Measurements from ENCODE around the gene OGFOD2. TPM values are rescaled to one million over a fixed set of nuclear protein-coding genes. Genes with fewer than 3 reads are reported as not detected.
A peak's percentile ranks its signal among the peaks of the same experiment; 100 is the strongest.

Gene OGFOD2
- total and polyA plus RNA-seq, 4 donors, result 8.0 to 18.6 (median 12.3) TPM

DNA sequence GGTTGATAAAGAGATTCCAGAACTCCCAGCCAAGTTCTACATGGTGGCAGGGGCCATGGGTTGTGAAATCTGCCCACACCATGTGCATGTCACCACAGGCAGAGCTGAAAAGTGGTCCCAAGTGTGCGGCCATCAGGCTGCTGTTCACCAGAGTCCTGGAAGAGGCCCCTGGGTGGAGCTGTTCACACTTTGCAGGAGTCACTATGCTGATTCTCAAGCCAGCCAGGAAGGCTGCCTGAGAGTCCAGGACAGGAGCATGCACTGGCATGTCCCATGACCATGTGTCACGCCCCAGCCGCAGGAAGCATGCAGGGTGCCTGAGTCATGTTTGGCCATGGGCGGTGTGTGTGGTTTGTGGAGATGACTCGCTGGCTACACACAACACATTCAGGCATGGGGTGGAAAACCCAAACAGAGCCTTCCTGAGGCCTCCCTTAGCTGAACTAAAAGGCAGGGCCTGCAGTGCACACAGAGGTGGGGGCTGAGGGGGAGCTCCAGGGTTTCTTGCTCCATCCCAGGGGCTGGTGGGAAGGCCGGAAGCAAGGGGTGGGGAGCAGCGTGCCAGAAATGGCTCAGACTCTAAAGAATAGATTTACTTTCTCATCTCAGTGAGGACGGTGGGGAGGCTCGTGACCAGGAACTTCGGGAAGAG, 28.2 kb upstream of the OGFOD2 start:
- no peaks in the 10 kb centered on the region for H3K27me3 ChIP-seq (ENCODE audit: control insufficient read depth in 4 of 4, insufficient read depth in 4 of 4, low read length in 3 of 4)
- H3K9ac ChIP-seq (ENCODE audit: low read depth in 1 of 2, low read length in 2 of 2), result no peak overlapping the region
- no peak overlapping the region for H3K4me3 ChIP-seq (ENCODE audit: low read depth in 1 of 3, low read length in 3 of 3)
- DNase-seq (ENCODE audit: low spot score), result no peak
- TF ChIP-seq JUND (IDR thresholded peaks at IDR 0.05), result peak in 1 of 2 donors; percentile 28
- TF ChIP-seq, protein P1, sequence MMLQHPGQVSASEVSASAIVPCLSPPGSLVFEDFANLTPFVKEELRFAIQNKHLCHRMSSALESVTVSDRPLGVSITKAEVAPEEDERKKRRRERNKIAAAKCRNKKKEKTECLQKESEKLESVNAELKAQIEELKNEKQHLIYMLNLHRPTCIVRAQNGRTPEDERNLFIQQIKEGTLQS (IDR thresholded peaks at IDR 0.05), result no peak
- TF ChIP-seq, protein P2, sequence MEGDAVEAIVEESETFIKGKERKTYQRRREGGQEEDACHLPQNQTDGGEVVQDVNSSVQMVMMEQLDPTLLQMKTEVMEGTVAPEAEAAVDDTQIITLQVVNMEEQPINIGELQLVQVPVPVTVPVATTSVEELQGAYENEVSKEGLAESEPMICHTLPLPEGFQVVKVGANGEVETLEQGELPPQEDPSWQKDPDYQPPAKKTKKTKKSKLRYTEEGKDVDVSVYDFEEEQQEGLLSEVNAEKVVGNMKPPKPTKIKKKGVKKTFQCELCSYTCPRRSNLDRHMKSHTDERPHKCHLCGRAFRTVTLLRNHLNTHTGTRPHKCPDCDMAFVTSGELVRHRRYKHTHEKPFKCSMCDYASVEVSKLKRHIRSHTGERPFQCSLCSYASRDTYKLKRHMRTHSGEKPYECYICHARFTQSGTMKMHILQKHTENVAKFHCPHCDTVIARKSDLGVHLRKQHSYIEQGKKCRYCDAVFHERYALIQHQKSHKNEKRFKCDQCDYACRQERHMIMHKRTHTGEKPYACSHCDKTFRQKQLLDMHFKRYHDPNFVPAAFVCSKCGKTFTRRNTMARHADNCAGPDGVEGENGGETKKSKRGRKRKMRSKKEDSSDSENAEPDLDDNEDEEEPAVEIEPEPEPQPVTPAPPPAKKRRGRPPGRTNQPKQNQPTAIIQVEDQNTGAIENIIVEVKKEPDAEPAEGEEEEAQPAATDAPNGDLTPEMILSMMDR (IDR thresholded peaks at IDR 0.05; ENCODE audit: low read depth, low read length, missing input control), result no peak
- no peaks in the 10 kb centered on the region for H3K9me3 ChIP-seq (ENCODE audit: control insufficient read depth in 4 of 4, low read length in 3 of 4)
- H3K36me3 ChIP-seq (ENCODE audit: control insufficient read depth in 4 of 4, insufficient read depth in 3 of 4, low read depth in 1 of 4, low read length in 3 of 4), result no peaks in the 10 kb centered on the region
- no peaks in the 10 kb centered on the region for H3K4me1 ChIP-seq (ENCODE audit: control insufficient read depth in 4 of 4, insufficient read depth in 4 of 4, low read length in 3 of 4)
- 73% methylated on average over 10 of the region's 10 CpGs for WGBS
- H3K27ac ChIP-seq (ENCODE audit: low read depth in 1 of 2, low read length in 2 of 2), result peak overlapping the region in 1 of 2 donors; percentile 7

DNA sequence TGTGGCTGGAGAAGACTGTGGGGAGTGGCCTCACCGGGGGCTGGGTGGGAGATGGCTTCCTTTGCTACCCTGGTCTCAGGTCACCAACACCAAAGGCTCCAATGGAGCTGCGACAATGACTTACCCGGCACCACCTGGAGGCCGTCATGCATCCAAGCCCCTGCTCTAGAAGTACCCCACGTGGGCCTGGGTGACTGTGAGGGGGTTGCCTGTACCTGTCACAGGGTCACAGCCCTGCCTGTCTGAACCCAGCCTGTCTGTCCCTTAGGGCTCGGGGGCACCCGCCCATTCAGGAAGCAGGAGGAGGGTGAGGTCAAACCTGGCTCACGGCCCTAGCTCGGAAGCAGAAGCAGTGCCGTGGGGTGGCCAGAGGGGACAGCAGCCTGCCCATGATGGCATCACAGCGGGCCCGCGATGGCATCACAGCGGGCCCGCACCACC, 27.7 kb upstream of the OGFOD2 start:
- H3K4me3 ChIP-seq (ENCODE audit: low read depth in 1 of 3, low read length in 3 of 3), result no peak overlapping the region
- H3K9me3 ChIP-seq (ENCODE audit: control insufficient read depth in 4 of 4, low read length in 3 of 4), result no peaks in the 10 kb centered on the region
- no peaks in the 10 kb centered on the region for H3K27me3 ChIP-seq (ENCODE audit: control insufficient read depth in 4 of 4, insufficient read depth in 4 of 4, low read length in 3 of 4)
- H3K27ac ChIP-seq (ENCODE audit: low read depth in 1 of 2, low read length in 2 of 2), result no peak overlapping the region
- H3K4me1 ChIP-seq (ENCODE audit: control insufficient read depth in 4 of 4, insufficient read depth in 4 of 4, low read length in 3 of 4), result no peaks in the 10 kb centered on the region
- WGBS, result 80% methylated on average over 15 of the region's 15 CpGs
- H3K9ac ChIP-seq (ENCODE audit: low read depth in 1 of 2, low read length in 2 of 2), result no peak overlapping the region
- no peaks in the 10 kb centered on the region for H3K36me3 ChIP-seq (ENCODE audit: control insufficient read depth in 4 of 4, insufficient read depth in 3 of 4, low read depth in 1 of 4, low read length in 3 of 4)
- TF ChIP-seq, protein P3, sequence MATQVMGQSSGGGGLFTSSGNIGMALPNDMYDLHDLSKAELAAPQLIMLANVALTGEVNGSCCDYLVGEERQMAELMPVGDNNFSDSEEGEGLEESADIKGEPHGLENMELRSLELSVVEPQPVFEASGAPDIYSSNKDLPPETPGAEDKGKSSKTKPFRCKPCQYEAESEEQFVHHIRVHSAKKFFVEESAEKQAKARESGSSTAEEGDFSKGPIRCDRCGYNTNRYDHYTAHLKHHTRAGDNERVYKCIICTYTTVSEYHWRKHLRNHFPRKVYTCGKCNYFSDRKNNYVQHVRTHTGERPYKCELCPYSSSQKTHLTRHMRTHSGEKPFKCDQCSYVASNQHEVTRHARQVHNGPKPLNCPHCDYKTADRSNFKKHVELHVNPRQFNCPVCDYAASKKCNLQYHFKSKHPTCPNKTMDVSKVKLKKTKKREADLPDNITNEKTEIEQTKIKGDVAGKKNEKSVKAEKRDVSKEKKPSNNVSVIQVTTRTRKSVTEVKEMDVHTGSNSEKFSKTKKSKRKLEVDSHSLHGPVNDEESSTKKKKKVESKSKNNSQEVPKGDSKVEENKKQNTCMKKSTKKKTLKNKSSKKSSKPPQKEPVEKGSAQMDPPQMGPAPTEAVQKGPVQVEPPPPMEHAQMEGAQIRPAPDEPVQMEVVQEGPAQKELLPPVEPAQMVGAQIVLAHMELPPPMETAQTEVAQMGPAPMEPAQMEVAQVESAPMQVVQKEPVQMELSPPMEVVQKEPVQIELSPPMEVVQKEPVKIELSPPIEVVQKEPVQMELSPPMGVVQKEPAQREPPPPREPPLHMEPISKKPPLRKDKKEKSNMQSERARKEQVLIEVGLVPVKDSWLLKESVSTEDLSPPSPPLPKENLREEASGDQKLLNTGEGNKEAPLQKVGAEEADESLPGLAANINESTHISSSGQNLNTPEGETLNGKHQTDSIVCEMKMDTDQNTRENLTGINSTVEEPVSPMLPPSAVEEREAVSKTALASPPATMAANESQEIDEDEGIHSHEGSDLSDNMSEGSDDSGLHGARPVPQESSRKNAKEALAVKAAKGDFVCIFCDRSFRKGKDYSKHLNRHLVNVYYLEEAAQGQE (IDR thresholded peaks at IDR 0.05), result no peak
- TF ChIP-seq NR2F2 (IDR thresholded peaks at IDR 0.05), result no peak
- TF ChIP-seq FOXA2 (IDR thresholded peaks at IDR 0.05), result no peak
- no peak for TF ChIP-seq SP1 (IDR thresholded peaks at IDR 0.05)
- TF ChIP-seq FOXA1 (IDR thresholded peaks at IDR 0.05), result no peak
- no peak for TF ChIP-seq HNF4G (IDR thresholded peaks at IDR 0.05)
- no peak for DNase-seq (ENCODE audit: low spot score)

DNA sequence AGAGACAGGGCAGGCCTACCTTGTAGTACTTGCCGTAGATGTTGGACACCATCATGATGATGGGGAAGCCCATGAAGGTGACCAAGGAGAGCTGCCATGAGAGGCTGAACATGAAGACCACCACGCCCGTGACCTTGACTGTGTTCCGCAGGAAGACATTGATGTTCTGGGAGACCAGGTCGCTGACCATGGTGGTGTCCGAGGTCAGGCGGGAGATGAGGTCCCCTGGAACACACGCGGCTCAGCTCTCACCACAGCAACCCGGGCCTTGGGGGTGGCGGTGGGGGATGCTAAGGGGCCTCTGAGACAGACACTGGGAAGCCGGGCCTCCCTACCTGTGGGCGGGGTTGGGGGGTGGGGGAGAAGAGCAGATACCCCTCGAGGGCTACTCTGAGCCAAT, 26.4 kb upstream of the OGFOD2 start:
- no peaks in the 10 kb centered on the region for H3K36me3 ChIP-seq (ENCODE audit: control insufficient read depth in 4 of 4, insufficient read depth in 3 of 4, low read depth in 1 of 4, low read length in 3 of 4)
- TF ChIP-seq HNF4G (IDR thresholded peaks at IDR 0.05) (no peak), FOXA1 (IDR thresholded peaks at IDR 0.05) (no peak), NR2F2 (IDR thresholded peaks at IDR 0.05) (no peak), JUND (IDR thresholded peaks at IDR 0.05) (no peak), YY1 (IDR thresholded peaks at IDR 0.05) (no peak)
- TF ChIP-seq, protein P3 (IDR thresholded peaks at IDR 0.05), result no peak
- TF ChIP-seq, protein P4, sequence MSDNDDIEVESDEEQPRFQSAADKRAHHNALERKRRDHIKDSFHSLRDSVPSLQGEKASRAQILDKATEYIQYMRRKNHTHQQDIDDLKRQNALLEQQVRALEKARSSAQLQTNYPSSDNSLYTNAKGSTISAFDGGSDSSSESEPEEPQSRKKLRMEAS (IDR thresholded peaks at IDR 0.05), result no peak
- TF ChIP-seq, protein P2 (IDR thresholded peaks at IDR 0.05; ENCODE audit: low read depth, low read length, missing input control), result no peak
- TF ChIP-seq, protein P5, sequence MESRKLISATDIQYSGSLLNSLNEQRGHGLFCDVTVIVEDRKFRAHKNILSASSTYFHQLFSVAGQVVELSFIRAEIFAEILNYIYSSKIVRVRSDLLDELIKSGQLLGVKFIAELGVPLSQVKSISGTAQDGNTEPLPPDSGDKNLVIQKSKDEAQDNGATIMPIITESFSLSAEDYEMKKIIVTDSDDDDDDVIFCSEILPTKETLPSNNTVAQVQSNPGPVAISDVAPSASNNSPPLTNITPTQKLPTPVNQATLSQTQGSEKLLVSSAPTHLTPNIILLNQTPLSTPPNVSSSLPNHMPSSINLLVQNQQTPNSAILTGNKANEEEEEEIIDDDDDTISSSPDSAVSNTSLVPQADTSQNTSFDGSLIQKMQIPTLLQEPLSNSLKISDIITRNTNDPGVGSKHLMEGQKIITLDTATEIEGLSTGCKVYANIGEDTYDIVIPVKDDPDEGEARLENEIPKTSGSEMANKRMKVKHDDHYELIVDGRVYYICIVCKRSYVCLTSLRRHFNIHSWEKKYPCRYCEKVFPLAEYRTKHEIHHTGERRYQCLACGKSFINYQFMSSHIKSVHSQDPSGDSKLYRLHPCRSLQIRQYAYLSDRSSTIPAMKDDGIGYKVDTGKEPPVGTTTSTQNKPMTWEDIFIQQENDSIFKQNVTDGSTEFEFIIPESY (IDR thresholded peaks at IDR 0.05), result no peak

More for the DNA sequence above, 26.4 kb upstream of the OGFOD2 start:
- no peak overlapping the region for H3K4me3 ChIP-seq (ENCODE audit: low read depth in 1 of 3, low read length in 3 of 3)
- no peaks in the 10 kb centered on the region for H3K27me3 ChIP-seq (ENCODE audit: control insufficient read depth in 4 of 4, insufficient read depth in 4 of 4, low read length in 3 of 4)
- H3K4me1 ChIP-seq (ENCODE audit: control insufficient read depth in 4 of 4, insufficient read depth in 4 of 4, low read length in 3 of 4), result no peaks in the 10 kb centered on the region
- H3K9me3 ChIP-seq (ENCODE audit: control insufficient read depth in 4 of 4, low read length in 3 of 4), result no peaks in the 10 kb centered on the region
- H3K27ac ChIP-seq (ENCODE audit: low read depth in 1 of 2, low read length in 2 of 2), result no peak overlapping the region
- 94% methylated on average over 14 of the region's 14 CpGs for WGBS
- DNase-seq (ENCODE audit: low spot score), result no peak
- no peak overlapping the region for H3K9ac ChIP-seq (ENCODE audit: low read depth in 1 of 2, low read length in 2 of 2)

Data from liver (tissue), 9 donors.